Urinary bladder (tissue), 4 donors: Measurements from ENCODE around the gene ABCA1. TPM values are rescaled to one million over a fixed set of nuclear protein-coding genes. Genes with fewer than 3 reads are reported as not detected.
"Not testable (repeated sequence)": the region's sequence is repeated elsewhere in the genome, so short reads cannot be mapped to it uniquely, and the experiment has no call there.

Experiments used
- DNase-seq: peaks from one replicate; pipeline ENCODE4 v3.0.0-alpha.2; 2015; ENCODE audit errors: extremely low spot score
- H3K27ac ChIP-seq: one replicate; pipeline ENCODE4 v1.5.1; 2013; ENCODE audit warnings: low read depth, mild to moderate bottlenecking, moderate library complexity
- H3K36me3 ChIP-seq: one replicate; pipeline ENCODE4 v1.6.1; 2013; ENCODE audit warnings: mild to moderate bottlenecking, moderate library complexity; ENCODE audit not compliant: insufficient read depth
- H3K4me1 ChIP-seq: one replicate; pipeline ENCODE4 v1.6.1; 2013; ENCODE audit warnings: mild to moderate bottlenecking, moderate library complexity; ENCODE audit not compliant: insufficient read depth
- H3K4me3 ChIP-seq: one replicate; pipeline ENCODE4 v1.5.1; 2013; ENCODE audit warnings: low read depth, low read length
- WGBS: extraction: QIAGEN DNeasy Blood & Tissue Kit; methylation state at CpG from one replicate; pipeline ENCODE4 v1.1.7; 2013; 5-methylcytosine and 5-hydroxymethylcytosine counted together
- polyA plus RNA-seq: library from polyadenylated mRNA; stranded (reverse); fragments of 200-250 nt; gene quantifications from one replicate; pipeline ENCODE4 v1.2.3, GENCODE V29; 2013
- total RNA-seq: library from RNA; depleted of rRNA; stranded (reverse); fragments of >200 nt; gene quantifications from one replicate; pipeline ENCODE4 v1.2.3, GENCODE V29; 2014
- donor health status: healthy with polysubstance abuse.
- donor health status: healthy.

Gene ABCA1
- total and polyA plus RNA-seq, 2 donors = 14.2 to 46.9 TPM

DNA sequence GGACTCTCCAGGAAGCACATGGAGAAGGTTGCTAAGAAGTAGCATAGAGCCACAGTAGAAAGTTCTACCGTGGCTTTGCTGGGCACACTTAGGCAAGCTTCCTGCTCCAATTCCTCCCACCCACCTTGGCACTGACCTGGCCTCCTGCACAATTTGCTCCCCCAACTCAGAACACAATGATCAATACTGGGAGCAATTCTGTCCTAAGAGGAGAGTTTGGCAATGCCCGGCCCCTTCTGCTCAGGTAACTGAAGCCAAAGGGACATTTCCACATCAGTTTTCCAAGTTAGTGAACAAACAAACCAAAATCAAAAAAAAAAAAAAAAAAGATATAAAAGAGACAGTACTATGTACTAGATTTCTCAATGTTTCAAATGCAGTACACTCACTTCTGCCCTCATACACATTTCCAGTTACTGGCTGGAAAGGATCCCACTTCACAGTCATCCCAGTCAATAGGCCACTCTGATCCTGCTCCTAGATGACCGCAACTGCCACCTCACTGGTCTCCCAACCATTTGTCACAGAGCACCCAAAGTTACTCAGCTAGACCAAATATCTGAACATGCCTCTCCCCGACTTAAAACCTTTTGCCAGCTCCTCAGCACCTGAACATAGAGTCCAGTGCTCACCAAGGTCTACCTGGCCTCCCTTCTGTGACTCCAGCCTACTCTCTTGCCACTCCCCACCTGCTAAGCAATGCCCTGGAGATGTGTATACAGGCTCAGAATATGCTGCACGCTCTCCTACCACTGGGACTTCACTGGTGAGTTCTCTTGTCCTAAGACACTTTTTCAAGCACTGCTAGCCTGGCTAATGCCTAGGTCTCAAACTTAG is 21.3 kb downstream of the ABCA1 start:
- WGBS = 88% methylated on average over 5 of the region's 5 CpGs
- Histone ChIP-seq H3K36me3 (no peaks in the 10 kb centered on the region), H3K27ac (no peak overlapping the region), H3K4me3 (no peak overlapping the region), H3K4me1 (peaks cover 10% of the 10 kb centered on the region)
- DNase-seq = no peak

GRCh38 chr9:104905931-104906330 is 22.0 kb downstream of the ABCA1 start:
- H3K27ac ChIP-seq = no peak overlapping the region
- H3K4me1 ChIP-seq = peaks cover 7% of the 10 kb centered on the region
- no peaks in the 10 kb centered on the region for H3K36me3 ChIP-seq
- WGBS = 15% methylated on average over 2 of the region's 2 CpGs
- no peak for DNase-seq
- no peak overlapping the region for H3K4me3 ChIP-seq

- Histone ChIP-seq H3K36me3 (no peaks in the 10 kb centered on the region), H3K4me1 (peaks cover 7% of the 10 kb centered on the region), H3K27ac (no peak overlapping the region), H3K4me3 (no peak overlapping the region)
- DNase-seq = no peak
- WGBS = 64% methylated on average over 4 of the region's 4 CpGs
Observed at GRCh38 chr9:104905153-104905901, 22.6 kb downstream of the ABCA1 start.

DNA sequence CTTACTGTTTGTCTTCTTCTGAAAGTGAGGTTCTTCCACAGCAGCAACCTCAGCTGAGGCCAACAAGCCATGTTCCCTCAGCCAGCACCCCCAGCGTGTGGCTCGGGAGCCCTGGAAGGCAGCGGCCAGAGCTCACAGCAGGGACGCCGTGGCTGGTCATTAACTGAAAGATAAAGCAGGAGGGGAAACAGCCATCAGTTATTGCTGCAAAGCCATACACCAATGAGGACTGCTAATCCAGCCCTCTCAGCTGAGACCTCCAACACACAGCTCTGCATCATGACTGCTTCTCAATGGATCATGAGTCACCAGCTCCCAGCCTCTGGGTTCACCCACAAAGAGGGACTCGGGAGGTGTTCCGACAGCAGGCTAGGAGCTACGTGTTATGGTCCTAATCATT is 24.3 kb downstream of the ABCA1 start:
- DNase-seq = no peak
- WGBS = 71% methylated on average over 8 of the region's 8 CpGs
- Histone ChIP-seq H3K4me3 (no peak overlapping the region), H3K36me3 (no peaks in the 10 kb centered on the region), H3K27ac (no peak overlapping the region), H3K4me1 (peaks cover 6% of the 10 kb centered on the region)

DNA sequence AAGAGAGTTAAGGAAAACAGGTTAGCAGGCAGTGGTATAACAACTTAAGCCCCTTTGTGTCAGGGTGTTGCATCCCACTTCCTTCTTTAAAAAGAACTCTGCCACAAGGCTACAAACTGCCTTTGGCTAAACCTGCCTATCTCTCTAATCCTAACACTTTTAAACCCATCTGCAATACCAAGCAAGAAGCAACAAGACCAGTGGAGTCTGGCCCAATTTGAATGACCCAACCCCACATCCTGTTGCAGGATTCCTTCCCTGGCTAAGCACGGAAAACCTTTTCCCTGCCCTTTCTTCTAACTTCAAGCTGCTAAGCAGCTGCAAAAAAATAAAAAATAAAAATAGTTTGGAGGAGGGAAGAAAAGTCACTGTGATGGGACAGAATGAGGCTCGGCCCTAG is 27.1 kb downstream of the ABCA1 start:
- no peak for DNase-seq
- Histone ChIP-seq H3K27ac (no peak overlapping the region), H3K4me3 (no peak overlapping the region), H3K4me1 (no peaks in the 10 kb centered on the region), H3K36me3 (no peaks in the 10 kb centered on the region)
- 59% methylated on average over 2 of the region's 2 CpGs for WGBS

DNA sequence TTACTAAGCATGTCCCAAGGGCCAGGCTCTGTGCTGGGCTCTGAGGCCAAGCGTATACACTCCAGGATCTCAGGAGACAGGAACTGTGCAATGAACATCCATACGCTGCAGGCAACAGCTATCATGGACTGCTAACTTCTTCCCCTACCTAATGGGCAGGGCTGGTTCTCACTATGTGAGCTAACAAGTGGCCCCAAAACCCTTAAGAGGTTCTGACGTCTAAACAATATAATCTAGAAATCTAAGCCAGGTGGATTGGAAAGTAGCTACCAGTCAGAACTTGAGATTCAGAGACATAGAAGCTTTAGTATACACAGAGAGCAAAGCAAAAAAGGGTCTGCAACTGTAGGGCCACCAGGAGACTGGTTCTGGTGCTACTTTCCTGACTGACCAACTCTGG is 27.6 kb downstream of the ABCA1 start:
- Histone ChIP-seq H3K36me3 (no peaks in the 10 kb centered on the region), H3K4me3 (no peak overlapping the region), H3K27ac (no peak overlapping the region), H3K4me1 (no peaks in the 10 kb centered on the region)
- no peak for DNase-seq
- 74% methylated on average over 3 of the region's 3 CpGs for WGBS

DNA sequence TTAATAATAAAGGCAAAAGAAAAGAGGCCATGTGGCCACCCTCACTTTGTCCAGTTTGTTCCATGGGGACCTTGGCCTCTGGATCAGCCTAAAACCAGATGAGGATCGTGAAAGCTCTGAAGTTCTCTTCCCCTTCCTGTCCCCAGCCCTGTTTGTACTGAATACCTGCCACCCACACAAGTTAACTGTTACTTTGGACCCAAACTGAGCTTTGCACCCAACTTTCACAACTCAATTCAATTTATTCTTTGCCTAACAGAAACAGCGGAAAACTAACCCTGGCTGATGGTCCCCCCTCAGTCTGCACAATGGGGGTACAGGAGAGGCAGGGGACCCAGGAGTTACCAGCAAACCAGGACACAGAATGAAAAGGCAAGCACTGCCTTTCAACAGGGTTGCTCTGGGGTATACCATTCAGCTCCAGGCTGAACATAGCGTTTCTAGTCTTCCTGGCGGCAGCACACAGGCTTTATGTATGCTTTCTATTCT is 28.2 kb downstream of the ABCA1 start:
- Histone ChIP-seq H3K27ac (no peak overlapping the region), H3K4me3 (no peak overlapping the region), H3K4me1 (no peaks in the 10 kb centered on the region), H3K36me3 (no peaks in the 10 kb centered on the region)
- 69% methylated on average over 4 of the region's 4 CpGs for WGBS
- DNase-seq = no peak

- 97% methylated on average over 6 of the region's 6 CpGs for WGBS
- DNase-seq, H3K4me1 ChIP-seq, H3K27ac ChIP-seq, H3K4me3 ChIP-seq, H3K36me3 ChIP-seq: not testable (repeated sequence)
Observed at GRCh38 chr9:104898376-104898775, 29.6 kb downstream of the ABCA1 start.

DNA sequence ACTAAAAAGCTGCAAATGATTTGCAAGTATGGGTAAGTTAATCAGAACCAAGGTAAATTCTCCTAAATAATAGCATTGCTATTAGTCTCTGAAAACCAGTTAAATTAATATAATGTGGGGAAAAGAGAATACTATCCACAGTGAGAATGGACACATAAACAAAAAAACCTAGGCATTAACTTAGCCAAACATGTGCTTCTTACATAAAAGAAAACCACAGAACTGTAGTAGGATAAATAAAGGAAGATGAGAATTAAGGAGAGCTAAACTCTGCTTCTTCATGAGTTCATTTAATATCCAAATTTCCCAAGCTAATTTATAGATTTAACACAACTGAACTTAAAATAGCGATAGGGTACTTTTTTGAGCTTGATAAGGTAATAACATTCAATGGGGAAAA is 31.8 kb downstream of the ABCA1 start:
- DNase-seq = no peak
- no peak overlapping the region for H3K4me3 ChIP-seq
- no peak overlapping the region for H3K27ac ChIP-seq
- no peaks in the 10 kb centered on the region for H3K4me1 ChIP-seq
- no peaks in the 10 kb centered on the region for H3K36me3 ChIP-seq
- WGBS = 83% methylated on average over 1 of the region's 1 CpG

GRCh38 chr9:104895572-104895971 is 32.4 kb downstream of the ABCA1 start:
- Histone ChIP-seq H3K36me3 (no peaks in the 10 kb centered on the region), H3K4me1 (no peaks in the 10 kb centered on the region), H3K27ac (no peak overlapping the region), H3K4me3 (no peak overlapping the region)
- no peak for DNase-seq
- WGBS = 59% methylated on average over 6 of the region's 6 CpGs

- no peaks in the 10 kb centered on the region for H3K36me3 ChIP-seq
- H3K4me1 ChIP-seq = no peaks in the 10 kb centered on the region
- no peak overlapping the region for H3K4me3 ChIP-seq
- no peak for DNase-seq
- no peak overlapping the region for H3K27ac ChIP-seq
- 74% methylated on average over 1 of the region's 1 CpG for WGBS
Observed at GRCh38 chr9:104892701-104893100, 35.3 kb downstream of the ABCA1 start.

DNA sequence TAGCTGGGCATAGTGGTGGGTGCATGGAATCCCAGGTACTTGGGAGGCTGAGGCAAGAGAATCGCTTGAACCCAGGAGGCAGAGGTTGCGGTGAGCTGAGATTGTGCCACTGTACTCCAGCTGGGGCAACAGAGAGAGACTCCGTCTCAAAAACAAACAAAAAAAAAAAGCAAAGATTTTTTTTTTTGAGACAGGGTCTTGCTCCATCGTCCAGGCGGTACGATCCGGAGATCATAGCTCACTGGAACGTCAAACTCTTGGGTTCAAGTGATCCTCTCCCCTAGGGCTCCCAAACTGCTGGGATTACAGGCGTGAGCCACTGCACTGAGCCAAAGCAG is 37.6 kb downstream of the ABCA1 start:
- H3K4me3 ChIP-seq = no peak overlapping the region
- H3K36me3 ChIP-seq = peaks cover 1% of the 10 kb centered on the region
- WGBS = 97% methylated on average over 9 of the region's 9 CpGs
- H3K4me1 ChIP-seq = no peaks in the 10 kb centered on the region
- no peak overlapping the region for H3K27ac ChIP-seq
- no peak for DNase-seq

- DNase-seq = no peak
- 86% methylated on average over 3 of the region's 3 CpGs for WGBS
- Histone ChIP-seq H3K4me1 (no peaks in the 10 kb centered on the region), H3K4me3 (no peak overlapping the region), H3K36me3 (peaks cover 7% of the 10 kb centered on the region), H3K27ac (no peak overlapping the region)
Observed at GRCh38 chr9:104885818-104886709, 41.9 kb downstream of the ABCA1 start.
